ENCODE results near the gene RBFA.

GRCh38 chr18:80056095-80056494 lies 21.9 kb downstream of the RBFA start:
- TF ChIP-seq POLR2AphosphoS5 (IDR thresholded peaks at IDR 0.05) (no peak), POLR2A (IDR thresholded peaks at IDR 0.05) (no peak)
